H1 (cell line): ENCODE data around the gene GNLY. TPM values are rescaled to one million over a fixed set of nuclear protein-coding genes. Genes with fewer than 3 reads are reported as not detected.
A peak's percentile ranks its signal among the peaks of the same experiment; 100 is the strongest.

Experiments
- CTCF ChIA-PET: fragments of 300-600 bp; sonication (Branson Sonifier 250); formaldehyde crosslinking; loops from one replicate; lab custom pipeline; 2021; ENCODE audit not compliant: partially characterized antibody; lab: Charles Lee
- POLR2A ChIA-PET: fragments of 300-600 bp; sonication (Branson Sonifier 250); formaldehyde crosslinking; loops from one replicate; lab custom pipeline; 2021; ENCODE audit warnings: inconsistent platforms; ENCODE audit not compliant: partially characterized antibody; lab: Charles Lee
- DNase-seq, 2 experiments: peaks; one replicate each; pipeline versions ENCODE4 v3.0.0 to v3.0.0-alpha.2; 2010 to 2022; ENCODE audit warnings: low spot score in 2 of 2, low read depth in 1 of 2, mixed read lengths in 1 of 2
- FAIRE-seq: peaks from 2 replicates; lab custom pipeline; 2011; peaks lifted over from hg19 to GRCh38; lab: Jason Lieb, UNC
- H2AFZ ChIP-seq: 2 replicates; pipeline ENCODE4 v1.8.1; 2012; ENCODE audit warnings: low read length, inconsistent platforms
- H2AK5ac ChIP-seq: 2 replicates; pipeline ENCODE4 v1.6.1; 2013; ENCODE audit warnings: low read depth, low read length
- H2BK120ac ChIP-seq: replicated peaks from 2 replicates; pipeline ENCODE3; 2013; ENCODE audit warnings: low read depth, low read length, inconsistent platforms
- H2BK12ac ChIP-seq: 2 replicates; pipeline ENCODE4 v1.6.1; 2013; ENCODE audit warnings: low read depth, low read length
- H2BK15ac ChIP-seq: 2 replicates; pipeline ENCODE4 v1.6.1; 2013; ENCODE audit warnings: low read length
- H2BK20ac ChIP-seq: 2 replicates; pipeline ENCODE4 v1.6.1; 2013; ENCODE audit warnings: low read length
- H2BK5ac ChIP-seq: 2 replicates; pipeline ENCODE4 v1.6.1; 2013; ENCODE audit warnings: low read depth, low read length
- H3K14ac ChIP-seq: 2 replicates; pipeline ENCODE4 v1.6.1; 2013; ENCODE audit warnings: inconsistent platforms; ENCODE audit not compliant: insufficient read length
- H3K18ac ChIP-seq: 2 replicates; pipeline ENCODE4 v1.6.1; 2013; ENCODE audit warnings: low read length; ENCODE audit errors: extremely low read depth
- H3K23ac ChIP-seq: 2 replicates; pipeline ENCODE4 v1.6.1; 2013; ENCODE audit warnings: inconsistent platforms; ENCODE audit not compliant: insufficient read length
- H3K23me2 ChIP-seq: 2 replicates; pipeline ENCODE4 v1.6.1; 2013; ENCODE audit warnings: low read depth, low read length
- H3K27ac ChIP-seq: 2 replicates; pipeline ENCODE4 v1.6.1; 2011; ENCODE audit warnings: low read depth, low read length, inconsistent platforms
- H3K27me3 ChIP-seq, 4 experiments: replicated peaks in 1 of 4; 1 replicate in 1 of 4; 2 replicates in 3 of 4; pipeline versions ENCODE4 v1.6.1 to v1.8.1; 2011 to 2013; ENCODE audit warnings: low read length in 3 of 4, mild to moderate bottlenecking in 3 of 4, inconsistent platforms in 2 of 4, mixed read lengths in 2 of 4, moderate library complexity in 1 of 4; ENCODE audit not compliant: control insufficient read depth in 3 of 4, insufficient read depth in 3 of 4; ENCODE audit errors: extremely low read depth in 1 of 4
- H3K36me3 ChIP-seq, 4 experiments: 2 replicates each; pipeline versions ENCODE4 v1.6.1 to v1.8.1; 2011 to 2013; ENCODE audit warnings: mild to moderate bottlenecking in 4 of 4, low read length in 3 of 4, moderate library complexity in 2 of 4, control low read depth in 1 of 4, inconsistent platforms in 1 of 4; ENCODE audit not compliant: insufficient read depth in 4 of 4, control insufficient read depth in 2 of 4
- H3K4ac ChIP-seq: replicated peaks from 2 replicates; pipeline ENCODE3; 2013; ENCODE audit warnings: low read length, low read depth, mixed read lengths, inconsistent platforms; ENCODE audit not compliant: insufficient read length
- H3K4me1 ChIP-seq, 4 experiments: replicated peaks in 1 of 4; 1 replicate in 1 of 4; 2 replicates in 3 of 4; pipeline versions ENCODE4 v1.6.1 to v1.8.1; 2011 to 2013; ENCODE audit warnings: low read length in 3 of 4, inconsistent platforms in 2 of 4, mixed read lengths in 1 of 4; ENCODE audit not compliant: insufficient read depth in 4 of 4, control insufficient read depth in 3 of 4
- H3K4me2 ChIP-seq, 2 experiments: 2 replicates each; pipeline versions ENCODE4 v1.6.1 to v1.8.1; 2011 to 2013; ENCODE audit warnings: low read depth in 2 of 2, low read length in 2 of 2, control low read depth in 1 of 2, inconsistent platforms in 1 of 2, mild to moderate bottlenecking in 1 of 2; ENCODE audit not compliant: insufficient read depth in 1 of 2
- H3K4me3 ChIP-seq, 4 experiments: fragments of 200-600, 300-600 bp in 1 of 4; sonication (generic), shearing (Covaris generic), sonication (Bioruptor Twin) in 1 of 4; 2 replicates each; pipeline versions ENCODE4 v1.5.1 to v1.8.1; 2011 to 2016; ENCODE audit warnings: low read length in 4 of 4, low read depth in 3 of 4, control low read depth in 2 of 4, inconsistent platforms in 2 of 4, mild to moderate bottlenecking in 2 of 4, mixed read lengths in 1 of 4, moderate library complexity in 1 of 4; ENCODE audit not compliant: insufficient read depth in 2 of 4; ENCODE audit errors: extremely low read depth in 1 of 4
- H3K56ac ChIP-seq: replicated peaks from 2 replicates; pipeline ENCODE3; 2013; ENCODE audit warnings: low read depth, mild to moderate bottlenecking, mixed read lengths, low read length, inconsistent platforms; ENCODE audit not compliant: insufficient read length
- H3K79me1 ChIP-seq: 2 replicates; pipeline ENCODE4 v1.6.1; 2013; ENCODE audit warnings: low read depth, low read length, control low read depth
- H3K79me2 ChIP-seq, 2 experiments: 2 replicates each; pipeline versions ENCODE4 v1.6.1 to v1.8.1; 2012 to 2013; ENCODE audit warnings: low read length in 2 of 2, mild to moderate bottlenecking in 2 of 2, inconsistent platforms in 1 of 2; ENCODE audit not compliant: insufficient read depth in 2 of 2, control insufficient read depth in 1 of 2
- H3K9ac ChIP-seq, 4 experiments: replicated peaks in 1 of 4; 1 replicate in 1 of 4; 2 replicates in 3 of 4; pipeline versions ENCODE4 v1.6.1 to v1.8.1; 2011 to 2013; ENCODE audit warnings: low read depth in 3 of 4, low read length in 3 of 4, control low read depth in 2 of 4, mild to moderate bottlenecking in 2 of 4, moderate library complexity in 2 of 4, inconsistent platforms in 1 of 4; ENCODE audit errors: extremely low read depth in 1 of 4
- H3K9me3 ChIP-seq, 2 experiments: 2 replicates each; pipeline versions ENCODE4 v1.6.1 to v1.8.1; 2012 to 2013; ENCODE audit warnings: mild to moderate bottlenecking in 2 of 2, moderate library complexity in 2 of 2, control low read depth in 1 of 2, inconsistent platforms in 1 of 2, low read depth in 1 of 2, low read length in 1 of 2, mixed read lengths in 1 of 2; ENCODE audit not compliant: insufficient read depth in 2 of 2
- H4K20me1 ChIP-seq, 2 experiments: replicated peaks in 1 of 2; 2 replicates each; pipeline versions ENCODE3 to v1.8.1; 2011 to 2013; ENCODE audit warnings: inconsistent platforms in 2 of 2, low read length in 2 of 2, mild to moderate bottlenecking in 1 of 2; ENCODE audit not compliant: insufficient read depth in 2 of 2, control insufficient read depth in 1 of 2
- H4K5ac ChIP-seq: 2 replicates; pipeline ENCODE4 v1.6.1; 2013; ENCODE audit warnings: low read length, low read depth, mixed read lengths, inconsistent platforms; ENCODE audit not compliant: insufficient read length
- H4K8ac ChIP-seq: 2 replicates; pipeline ENCODE4 v1.8.0; 2013; ENCODE audit warnings: mild to moderate bottlenecking, moderate library complexity, low read length, inconsistent platforms; ENCODE audit not compliant: insufficient read depth; ENCODE audit errors: extremely low read depth
- H4K91ac ChIP-seq: replicated peaks from 2 replicates; pipeline ENCODE3; 2013; ENCODE audit warnings: low read length, mixed read lengths, inconsistent platforms; ENCODE audit not compliant: insufficient read length
- RAD21 ChIP-seq, 2 experiments: IDR thresholded peaks in 1 of 2; conservative IDR thresholded peaks in 1 of 2; 2 replicates each; pipeline ENCODE4 v1.6.1; 2011; ENCODE audit warnings: low read depth in 2 of 2, low read length in 2 of 2, improper control_type of control experiment in 1 of 2, inconsistent platforms in 1 of 2, mild to moderate bottlenecking in 1 of 2, moderate library complexity in 1 of 2
- RBBP5 ChIP-seq: IDR thresholded peaks from 2 replicates; pipeline ENCODE4 v1.7.1; 2012; ENCODE audit warnings: low read depth, mild to moderate bottlenecking, inconsistent platforms, low read length, moderate library complexity, borderline replicate concordance
- SP1 ChIP-seq: IDR thresholded peaks from 2 replicates; pipeline ENCODE4 v1.6.1; 2011; ENCODE audit warnings: low read depth, low read length
- SP4 ChIP-seq: IDR thresholded peaks from 2 replicates; pipeline ENCODE4 v1.6.1; 2012; ENCODE audit warnings: low read length, inconsistent platforms
- WGBS, 2 experiments: shearing (Covaris generic) in 1 of 2; methylation state at CpG; one replicate each; pipeline versions ENCODE4 v1.1.6 to v1.1.7; 2013 to 2015; ENCODE audit warnings: low lambda C conversion rate in 2 of 2, mixed read lengths in 2 of 2, inconsistent platforms in 1 of 2, low coverage in 1 of 2, missing lambda C conversion rate in 1 of 2; ENCODE audit not compliant: insufficient replicate concordance in 2 of 2, insufficient coverage in 1 of 2, insufficient read length in 1 of 2; ENCODE audit errors: extremely low coverage in 1 of 2, missing lambda C conversion rate in 1 of 2; 5-methylcytosine and 5-hydroxymethylcytosine counted together
- polyA plus RNA-seq, 7 experiments: library from polyadenylated mRNA; depleted of rRNA in 3 of 7; stranded (reverse) in 5 of 7; unstranded in 2 of 7; fragments of >200 nt in 5 of 7; fragments of 200-250 nt in 2 of 7; gene quantifications; 1 replicate in 5 of 7; 2 replicates in 1 of 7; 4 replicates in 1 of 7; pipeline versions ENCODE4 v1.2.1 to v1.2.3, GENCODE V29; 2011 to 2013; ENCODE audit warnings: missing spikeins in 2 of 7, mixed read lengths in 2 of 7
- total RNA-seq: library from RNA; stranded (reverse); fragmentation: NEBNext Ultra II Directional; extraction: Animal tissue kit (Norgen Biotek cat#: 25700); gene quantifications from 2 replicates; pipeline ENCODE4 v1.2.1, GENCODE V29; 2021

The GNLY gene
- total and polyA plus RNA-seq, 2 of the 8 experiments (the other 6 are each of a cell fraction or from before 2014, with no cell fraction given), result 0.03 TPM; not detected in 1

- CTCF ChIA-PET, result interaction anchor here (0.8 to 7.4 kb wide), 23 partner anchors 9 to 546 kb away, joined by 3 to 80 read pairs (median 6); partner anchors contain the start of gene GNLY
- POLR2A ChIA-PET, result interaction anchor here (0.6 to 2.5 kb wide), 3 partner anchors 26 to 66 kb away, joined by 3 to 10 read pairs (median 3); no protein-coding TSS in a partner anchor
- no peak overlapping the region for H4K8ac ChIP-seq
- no peak overlapping the region for H3K23ac ChIP-seq
- H3K27me3 ChIP-seq, result no peaks in the 10 kb centered on the region; a peak in 1 of 7 replicates
- H3K27ac ChIP-seq, result no peak overlapping the region
- no peak for FAIRE-seq
- H4K20me1 ChIP-seq, result no peaks in the 10 kb centered on the region
- H2BK120ac ChIP-seq, result no peak overlapping the region
- H4K5ac ChIP-seq, result no peak overlapping the region
- H3K56ac ChIP-seq, result no peak overlapping the region
- H3K9me3 ChIP-seq, result no peaks in the 10 kb centered on the region
- peaks cover 0 to 4% (median 3%) of the 10 kb centered on the region in 4 experiments; a peak in 3 of 7 replicates for H3K4me1 ChIP-seq
- H3K9ac ChIP-seq, result no peak overlapping the region
- H3K4me2 ChIP-seq, result no peak overlapping the region
- no peak overlapping the region for H2AFZ ChIP-seq
- H2BK15ac ChIP-seq, result no peak overlapping the region
- no peaks in the 10 kb centered on the region for H3K79me1 ChIP-seq
- H3K4ac ChIP-seq, result no peak overlapping the region
- no peak overlapping the region for H3K18ac ChIP-seq
- 0 out of 2 replicates have a peak overlapping the region, but pooled peaks have one; percentile 19 for H2BK12ac ChIP-seq
- WGBS, 2 experiments, result 81% methylated on average over 6 of the region's 6 CpGs; no CpG with 5 or more reads in 1 of the 2 experiments
- H3K23me2 ChIP-seq, result no peaks in the 10 kb centered on the region
- H2BK20ac ChIP-seq, result no peak overlapping the region
- no peak for DNase-seq
- TF ChIP-seq SP4 (no peak), SP1 (no peak), RAD21 (IDR thresholded peaks at IDR 0.05 in 1 of 2, conservative IDR thresholded peaks at IDR 0.05 in 1 of 2; ENCODE audit: low read depth in 2 of 2, low read length in 2 of 2) (no peak), RBBP5 (no peak)
- peak overlapping the region; percentile 29 for H4K91ac ChIP-seq
- no peak overlapping the region for H3K14ac ChIP-seq
- H3K36me3 ChIP-seq, result no peaks in the 10 kb centered on the region
- H2AK5ac ChIP-seq, result no peak overlapping the region
- no peaks in the 10 kb centered on the region for H3K79me2 ChIP-seq
- H3K4me3 ChIP-seq, result no peak overlapping the region
- no peak overlapping the region for H2BK5ac ChIP-seq
Observed at GRCh38 chr2:85706063-85706462, 11.9 kb downstream of the GNLY start.
